Mesendoderm (in vitro differentiated cells): ENCODE results near the gene SPTLC2.

Experiments used
- DNase-seq: peaks from one replicate; pipeline ENCODE4 v3.0.0; 2013
- H2AK5ac ChIP-seq: 2 replicates; pipeline ENCODE4 v1.6.1; 2013; ENCODE audit warnings: low read length, inconsistent platforms
- H2BK120ac ChIP-seq: 2 replicates; pipeline ENCODE4 v1.6.1; 2013; ENCODE audit warnings: low read depth, mild to moderate bottlenecking, low read length, moderate library complexity, mixed read lengths
- H2BK15ac ChIP-seq: replicated peaks from 2 replicates; pipeline ENCODE4 v1.6.1; 2013; ENCODE audit warnings: low read depth, mild to moderate bottlenecking, moderate library complexity
- H2BK5ac ChIP-seq: 2 replicates; pipeline ENCODE4 v1.6.1; 2013; ENCODE audit warnings: low read length, inconsistent platforms
- H3K18ac ChIP-seq: 2 replicates; pipeline ENCODE4 v1.6.1; 2013; ENCODE audit warnings: mild to moderate bottlenecking, low read length, mixed read lengths
- H3K23ac ChIP-seq: one replicate; pipeline ENCODE4 v1.6.1; 2013; ENCODE audit warnings: low read length
- H3K27ac ChIP-seq: 2 replicates; pipeline ENCODE4 v1.5.1; 2013; ENCODE audit warnings: low read depth, mild to moderate bottlenecking, inconsistent platforms, low read length, moderate library complexity
- H3K27me3 ChIP-seq: 2 replicates; pipeline ENCODE4 v1.6.1; 2013; ENCODE audit warnings: low read length, control low read depth, mild to moderate bottlenecking, inconsistent platforms; ENCODE audit not compliant: insufficient read depth, poor library complexity
- H3K36me3 ChIP-seq: 2 replicates; pipeline ENCODE4 v1.6.1; 2013; ENCODE audit warnings: low read length, inconsistent platforms; ENCODE audit not compliant: control insufficient read depth, insufficient read depth
- H3K4ac ChIP-seq: one replicate; pipeline ENCODE4 v1.6.1; 2013; ENCODE audit warnings: low read depth, mild to moderate bottlenecking, low read length, moderate library complexity
- H3K4me1 ChIP-seq: 2 replicates; pipeline ENCODE4 v1.6.1; 2013; ENCODE audit warnings: low read depth, low read length, inconsistent platforms; ENCODE audit not compliant: control insufficient read depth
- H3K4me2 ChIP-seq: 2 replicates; pipeline ENCODE4 v1.6.1; 2013; ENCODE audit warnings: low read length
- H3K4me3 ChIP-seq: 2 replicates; pipeline ENCODE4 v1.5.1; 2013; ENCODE audit warnings: mild to moderate bottlenecking, low read length
- H3K56ac ChIP-seq: one replicate; pipeline ENCODE4 v1.6.1; 2013; ENCODE audit warnings: low read length
- H3K79me1 ChIP-seq: 2 replicates; pipeline ENCODE4 v1.6.1; 2013; ENCODE audit warnings: low read length, inconsistent platforms
- H3K79me2 ChIP-seq: 2 replicates; pipeline ENCODE4 v1.6.1; 2013; ENCODE audit warnings: mild to moderate bottlenecking, low read length; ENCODE audit not compliant: control insufficient read depth, insufficient read depth
- H3K9ac ChIP-seq: 2 replicates; pipeline ENCODE4 v1.6.1; 2013; ENCODE audit warnings: low read length, inconsistent platforms
- H4K5ac ChIP-seq: one replicate; pipeline ENCODE4 v1.6.1; 2013; ENCODE audit warnings: low read length
- H4K8ac ChIP-seq: one replicate; pipeline ENCODE4 v1.6.1; 2013; ENCODE audit warnings: low read depth, mild to moderate bottlenecking, control low read depth, low read length, moderate library complexity
- WGBS: extraction: QIAGEN DNeasy Blood & Tissue Kit; methylation state at CpG from one replicate; pipeline ENCODE4 v1.1.7; 2013; ENCODE audit warnings: low lambda C conversion rate, missing lambda C conversion rate; ENCODE audit not compliant: insufficient coverage; ENCODE audit errors: extremely low coverage; 5-methylcytosine and 5-hydroxymethylcytosine counted together

SPTLC2 gene

DNA sequence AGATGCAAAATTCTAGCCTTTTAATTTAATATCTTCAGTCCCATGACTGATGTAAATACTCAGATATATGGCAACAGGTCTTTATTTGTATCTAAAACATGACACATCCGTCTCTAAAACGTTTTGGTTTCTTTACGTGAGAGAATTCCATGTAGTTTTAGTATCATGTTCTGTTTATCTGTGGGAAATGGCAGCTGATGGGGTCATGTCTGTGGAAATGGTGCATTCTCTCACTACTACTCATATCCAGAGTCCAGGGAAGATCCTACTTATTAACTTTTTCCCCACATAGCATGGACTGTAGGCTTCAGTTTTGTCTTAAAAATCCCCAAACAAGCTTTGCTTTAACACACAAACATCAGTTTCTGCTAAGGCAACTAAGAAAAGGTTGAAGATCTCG is 53.8 kb downstream of the SPTLC2 start:
- Histone ChIP-seq H3K79me1 (no peaks in the 10 kb centered on the region), H3K18ac (no peak overlapping the region), H3K27ac (no peak overlapping the region), H3K56ac (no peak overlapping the region), H3K4me1 (no peaks in the 10 kb centered on the region), H3K23ac (no peak overlapping the region), H3K4me2 (no peak overlapping the region), H3K4me3 (no peak overlapping the region), H2BK120ac (no peak overlapping the region), H4K5ac (no peak overlapping the region), H2BK15ac (no peak overlapping the region), H4K8ac (no peak overlapping the region), H3K9ac (no peak overlapping the region), H3K79me2 (no peaks in the 10 kb centered on the region), H2AK5ac (no peak overlapping the region), H3K4ac (no peak overlapping the region), H3K36me3 (no peaks in the 10 kb centered on the region), H2BK5ac (no peak overlapping the region), H3K27me3 (no peaks in the 10 kb centered on the region)
- no peak for DNase-seq
- no CpG with 5 or more reads among the region's 4 CpGs for WGBS

DNA sequence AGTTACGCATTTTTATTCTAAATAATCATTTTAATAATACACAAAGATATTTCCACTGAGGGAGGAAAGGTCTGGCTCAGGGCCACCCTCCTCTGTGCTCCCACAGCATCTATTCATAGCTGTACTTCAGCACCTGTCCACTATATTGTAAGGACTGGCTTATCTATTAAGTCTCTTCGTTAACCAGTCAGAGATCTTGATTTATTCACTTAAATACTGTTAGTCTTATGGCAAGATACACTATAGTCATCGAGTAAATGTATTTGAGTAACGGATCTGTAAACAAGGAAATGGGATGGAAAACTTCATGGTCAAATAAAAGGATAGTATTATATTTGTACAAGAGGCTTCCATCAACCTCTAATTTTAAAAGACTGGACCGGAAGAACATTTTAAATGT is 54.6 kb downstream of the SPTLC2 start:
- Histone ChIP-seq H2BK120ac (no peak overlapping the region), H3K4ac (no peak overlapping the region), H3K79me2 (no peaks in the 10 kb centered on the region), H3K18ac (no peak overlapping the region), H3K27me3 (no peaks in the 10 kb centered on the region), H2BK15ac (no peak overlapping the region), H3K4me2 (no peak overlapping the region), H3K9ac (no peak overlapping the region), H2AK5ac (no peak overlapping the region), H3K27ac (no peak overlapping the region), H4K8ac (no peak overlapping the region), H3K36me3 (no peaks in the 10 kb centered on the region), H3K4me3 (no peak overlapping the region), H4K5ac (no peak overlapping the region), H3K79me1 (no peaks in the 10 kb centered on the region), H3K4me1 (no peaks in the 10 kb centered on the region), H3K23ac (no peak overlapping the region), H3K56ac (no peak overlapping the region), H2BK5ac (no peak overlapping the region)
- WGBS: no CpG with 5 or more reads among the region's 5 CpGs
- no peak for DNase-seq

DNA sequence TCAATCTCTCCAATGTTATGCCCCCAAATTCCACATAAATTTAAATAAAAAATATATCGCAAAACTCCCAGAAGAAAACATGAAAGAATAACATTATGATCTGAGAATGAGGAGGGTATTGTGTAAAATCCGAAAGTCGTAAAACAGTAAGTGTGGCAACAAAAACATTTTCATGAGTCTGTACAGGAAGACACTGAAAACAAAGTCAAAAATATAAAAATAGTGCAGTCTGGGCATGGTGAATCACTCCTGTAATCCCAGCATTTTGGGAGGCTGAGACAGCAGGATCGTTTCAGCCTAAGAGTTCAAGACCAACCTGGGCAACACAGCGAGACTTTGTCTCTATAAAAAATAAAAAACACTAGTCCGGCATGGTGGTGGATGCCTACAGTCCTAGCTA is 57.1 kb downstream of the SPTLC2 start:
- 100% methylated on average over 1 of the region's 6 CpGs for WGBS
- no peaks in the 10 kb centered on the region for H3K36me3 ChIP-seq

DNA sequence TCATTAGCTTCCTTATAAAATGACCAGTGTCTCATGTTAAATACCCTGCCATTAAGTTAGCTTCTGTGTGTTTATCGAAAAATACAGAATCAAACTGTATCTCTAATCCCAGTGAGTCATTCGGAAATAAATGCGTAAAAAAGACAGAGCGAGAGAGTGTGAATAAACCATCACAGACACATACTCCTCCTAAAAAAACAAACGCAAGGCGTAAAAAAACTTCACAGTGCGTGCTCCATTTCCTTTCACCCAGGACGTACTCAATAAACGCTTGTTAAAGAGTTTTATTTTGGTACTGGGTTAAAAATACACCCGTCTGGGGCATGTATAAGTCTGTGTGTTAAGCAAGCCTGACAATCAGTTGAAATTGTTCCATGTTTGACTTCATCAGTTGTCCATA is 59.0 kb downstream of the SPTLC2 start:
- Histone ChIP-seq H3K56ac (no peak overlapping the region), H2AK5ac (no peak overlapping the region), H3K27me3 (no peaks in the 10 kb centered on the region), H3K27ac (no peak overlapping the region), H3K4me3 (no peak overlapping the region), H4K8ac (no peak overlapping the region), H2BK15ac (no peak overlapping the region), H3K23ac (no peak overlapping the region), H3K4ac (no peak overlapping the region), H3K4me2 (no peak overlapping the region), H3K79me1 (no peaks in the 10 kb centered on the region), H2BK120ac (no peak overlapping the region), H2BK5ac (no peak overlapping the region), H3K79me2 (no peaks in the 10 kb centered on the region), H3K4me1 (no peaks in the 10 kb centered on the region), H4K5ac (no peak overlapping the region), H3K18ac (no peak overlapping the region), H3K36me3 (no peaks in the 10 kb centered on the region), H3K9ac (no peak overlapping the region)
- WGBS: no CpG with 5 or more reads among the region's 10 CpGs
- DNase-seq: no peak

More for the DNA sequence above, 57.1 kb downstream of the SPTLC2 start:
- Histone ChIP-seq H3K4me2 (no peak overlapping the region), H3K56ac (no peak overlapping the region), H3K4me1 (no peaks in the 10 kb centered on the region), H3K79me2 (no peaks in the 10 kb centered on the region), H3K23ac (no peak overlapping the region), H2AK5ac (no peak overlapping the region), H3K4me3 (no peak overlapping the region), H3K27ac (no peak overlapping the region), H3K18ac (no peak overlapping the region), H3K4ac (no peak overlapping the region), H3K27me3 (no peaks in the 10 kb centered on the region), H4K5ac (no peak overlapping the region), H3K9ac (no peak overlapping the region), H2BK120ac (no peak overlapping the region), H3K79me1 (no peaks in the 10 kb centered on the region), H4K8ac (no peak overlapping the region), H2BK5ac (no peak overlapping the region), H2BK15ac (no peak overlapping the region)
- no peak for DNase-seq

DNA sequence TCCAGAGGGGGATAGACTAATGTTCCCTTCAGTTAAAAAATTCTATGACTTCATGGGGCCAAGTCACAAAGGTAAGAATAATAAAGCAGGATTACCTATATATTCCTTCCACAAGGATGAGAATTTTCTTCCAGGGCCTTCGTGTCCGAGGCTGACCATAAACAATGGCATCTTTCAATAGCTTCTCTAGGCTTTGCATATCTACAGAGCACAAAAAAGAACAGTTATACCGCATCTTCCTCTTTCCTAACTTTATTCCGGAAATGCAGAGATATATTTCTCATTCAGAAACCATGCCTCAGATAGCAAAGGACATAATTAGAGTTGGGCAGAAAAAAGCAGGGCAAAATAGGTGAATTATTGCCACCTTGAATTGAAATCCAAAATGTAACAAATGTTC is 59.5 kb downstream of the SPTLC2 start:
- no peak overlapping the region for H2BK15ac ChIP-seq
- H3K4ac ChIP-seq: no peak overlapping the region
- H3K27me3 ChIP-seq: no peaks in the 10 kb centered on the region
- H3K36me3 ChIP-seq: no peaks in the 10 kb centered on the region
- no peak overlapping the region for H3K9ac ChIP-seq
- H2BK5ac ChIP-seq: no peak overlapping the region
- H4K8ac ChIP-seq: no peak overlapping the region
- H3K4me2 ChIP-seq: no peak overlapping the region
- no peak overlapping the region for H4K5ac ChIP-seq
- H3K4me3 ChIP-seq: no peak overlapping the region
- no peaks in the 10 kb centered on the region for H3K79me2 ChIP-seq
- no peak overlapping the region for H3K23ac ChIP-seq
- no CpG with 5 or more reads among the region's 4 CpGs for WGBS
- no peaks in the 10 kb centered on the region for H3K4me1 ChIP-seq
- H2BK120ac ChIP-seq: no peak overlapping the region
- DNase-seq: no peak
- H3K56ac ChIP-seq: no peak overlapping the region
- H3K79me1 ChIP-seq: no peaks in the 10 kb centered on the region
- no peak overlapping the region for H2AK5ac ChIP-seq
- H3K18ac ChIP-seq: no peak overlapping the region
- no peak overlapping the region for H3K27ac ChIP-seq

DNA sequence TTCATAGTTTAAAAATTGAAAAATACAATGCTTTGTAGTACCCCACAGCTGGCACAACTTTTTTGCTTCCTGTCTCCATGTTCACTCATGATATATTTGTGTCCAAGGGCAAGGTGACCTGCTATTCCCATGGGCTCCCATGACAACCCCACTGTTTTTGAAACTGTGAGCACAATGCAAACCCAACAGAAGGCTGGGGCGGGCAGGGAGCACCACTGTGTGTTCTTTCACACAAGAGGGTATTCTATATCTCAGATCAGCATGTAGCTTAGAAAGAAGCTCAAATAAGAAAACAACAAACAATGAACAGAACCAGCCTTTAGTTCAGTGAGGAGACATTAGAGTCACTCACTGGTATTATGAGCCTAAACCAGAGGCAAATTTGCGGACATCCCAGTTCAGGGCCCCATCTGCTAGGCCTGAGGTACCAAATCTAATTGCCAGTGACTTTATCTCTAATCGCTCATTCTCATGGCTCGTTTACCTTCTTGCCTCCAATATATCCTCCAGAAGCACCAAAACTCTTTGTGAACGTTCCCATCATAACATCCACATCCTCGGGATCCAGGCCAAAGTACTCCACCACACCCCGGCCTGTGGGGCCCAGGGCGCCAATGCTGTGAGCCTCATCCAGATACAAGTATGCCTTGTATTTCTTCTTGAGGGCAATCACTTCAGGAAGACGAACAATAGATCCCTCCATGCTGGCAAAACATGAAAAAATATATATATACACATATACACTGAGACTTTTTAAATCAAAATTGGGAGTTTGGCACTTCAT is 61.4 kb downstream of the SPTLC2 start:
- H3K4me2 ChIP-seq: no peak overlapping the region
- H2AK5ac ChIP-seq: no peak overlapping the region
- no peak overlapping the region for H2BK120ac ChIP-seq
- DNase-seq: no peak
- no peak overlapping the region for H3K56ac ChIP-seq
- no peak overlapping the region for H3K18ac ChIP-seq
- H2BK5ac ChIP-seq: no peak overlapping the region
- no peak overlapping the region for H3K4me3 ChIP-seq
- H4K8ac ChIP-seq: no peak overlapping the region
- H3K79me2 ChIP-seq: no peaks in the 10 kb centered on the region
- no peak overlapping the region for H3K9ac ChIP-seq
- H3K27me3 ChIP-seq: no peaks in the 10 kb centered on the region
- H2BK15ac ChIP-seq: no peak overlapping the region
- no peak overlapping the region for H4K5ac ChIP-seq
- H3K23ac ChIP-seq: no peak overlapping the region
- H3K79me1 ChIP-seq: no peaks in the 10 kb centered on the region
- H3K27ac ChIP-seq: no peak overlapping the region
- H3K4ac ChIP-seq: no peak overlapping the region
- no CpG with 5 or more reads among the region's 9 CpGs for WGBS
- H3K4me1 ChIP-seq: no peaks in the 10 kb centered on the region
- no peaks in the 10 kb centered on the region for H3K36me3 ChIP-seq
